Measurements from ENCODE around the gene INPP4A.
A peak's percentile ranks its signal among the peaks of the same experiment; 100 is the strongest.

The INPP4A gene

DNA sequence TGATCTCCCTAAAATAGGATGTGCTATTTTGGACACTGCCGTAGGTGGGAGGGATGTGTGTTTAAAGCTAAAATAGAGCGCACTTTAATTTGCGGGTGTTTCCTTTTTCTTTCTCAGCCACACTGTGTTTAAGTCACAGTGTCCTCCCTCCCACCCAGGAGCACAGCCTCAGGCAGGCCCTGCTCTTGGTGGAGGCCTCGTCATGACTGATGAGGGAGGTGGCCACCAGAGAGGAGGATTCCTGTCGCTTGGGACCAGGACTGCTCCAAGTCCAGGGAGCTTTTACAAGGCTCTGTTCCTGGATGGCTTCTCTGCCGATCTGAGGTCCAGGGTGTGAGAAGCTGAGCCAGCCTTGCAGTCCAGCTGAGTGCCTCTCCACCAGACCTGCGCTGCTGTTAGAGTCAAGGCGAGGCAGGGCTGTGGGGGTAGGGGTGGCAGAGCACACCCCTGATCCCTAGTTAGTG, 33.5 kb downstream of the INPP4A start:
- no peak for DNase-seq

DNA sequence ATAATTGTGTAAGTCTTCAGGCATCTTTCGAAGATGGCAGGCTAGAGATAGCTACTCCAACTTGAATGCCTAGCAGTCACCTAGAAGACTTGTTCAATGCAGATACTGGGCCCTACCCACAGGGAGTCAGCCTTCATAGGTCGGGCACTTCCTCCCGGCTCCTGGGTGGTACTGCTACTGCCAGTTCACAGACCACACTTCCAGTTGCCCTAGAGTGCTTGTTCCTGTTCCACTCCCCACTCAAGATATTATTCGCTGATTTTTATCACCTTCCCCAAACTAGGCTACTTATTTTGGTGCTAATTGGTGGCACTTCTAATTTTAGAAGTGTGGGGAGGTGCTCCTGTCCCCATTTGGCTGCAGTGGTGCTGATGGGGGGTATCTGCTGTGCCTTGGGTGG, 34.2 kb downstream of the INPP4A start:
- no peak for DNase-seq

DNA sequence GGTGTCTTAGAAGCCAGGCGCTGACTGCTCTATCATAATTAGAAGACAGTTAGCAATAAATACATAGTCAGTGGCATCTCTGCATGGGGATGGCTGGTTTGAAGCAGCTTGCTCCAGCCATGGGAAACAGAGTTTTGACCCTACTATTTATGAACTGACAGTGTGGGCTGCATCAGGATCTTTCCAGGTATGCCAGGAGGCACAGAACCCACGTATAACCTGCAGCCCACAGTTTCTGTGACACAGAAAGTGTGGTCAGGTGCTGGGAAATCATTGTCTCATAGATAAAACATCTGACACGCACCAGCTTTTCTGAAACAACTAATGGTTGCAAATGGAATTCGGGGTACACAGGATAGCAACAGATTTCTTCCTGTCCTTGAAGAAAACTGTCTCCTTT, 34.7 kb downstream of the INPP4A start:
- DNase-seq, result no peak

DNA sequence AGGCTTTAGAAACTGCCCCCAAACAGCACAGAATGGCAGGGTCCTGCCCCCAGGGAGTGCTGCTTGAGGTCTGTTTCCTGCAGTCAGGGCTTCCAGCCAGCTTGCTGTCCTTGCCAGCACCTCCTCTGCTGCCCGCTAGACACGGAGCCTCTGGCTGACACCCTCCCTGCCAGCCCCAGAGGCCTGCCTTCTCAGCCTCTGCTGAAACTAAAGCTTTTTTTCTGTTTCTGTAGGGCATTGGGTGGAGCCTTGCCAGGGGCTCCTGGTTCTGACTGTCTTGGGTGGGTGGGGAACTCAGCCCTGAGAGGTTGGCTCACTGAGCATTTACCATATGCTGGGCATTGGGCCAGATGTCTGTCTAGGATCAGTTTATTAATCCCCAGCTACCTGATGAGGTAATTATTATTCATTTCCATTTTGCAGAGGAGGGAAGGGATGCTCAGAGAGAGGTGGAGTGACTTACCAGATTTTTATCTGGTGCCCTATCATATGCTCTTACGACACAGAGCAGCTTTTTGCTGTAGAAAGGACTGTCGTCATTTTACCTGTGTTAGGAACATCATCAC, 35.4 kb downstream of the INPP4A start:
- peak; percentile 79 for DNase-seq

DNA sequence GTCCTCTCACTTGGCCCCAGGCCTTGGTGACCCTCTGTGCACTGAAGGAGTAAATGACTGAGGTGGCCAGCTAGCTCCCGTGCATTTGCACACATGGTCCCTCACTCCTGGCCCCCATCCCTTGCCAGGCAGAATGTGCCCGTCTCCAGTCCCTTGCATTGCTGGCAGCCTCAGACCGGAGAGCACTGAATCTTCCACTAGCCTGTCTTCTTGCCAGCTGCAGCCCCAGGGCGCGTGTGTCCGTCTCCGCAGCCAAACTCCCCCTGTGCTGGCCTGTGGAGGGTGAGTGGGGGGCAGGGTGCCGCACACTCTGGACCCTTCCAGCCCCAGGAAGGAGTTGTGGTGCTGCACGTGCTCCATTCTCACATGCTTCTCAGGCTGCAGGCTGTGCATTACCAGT, 35.9 kb downstream of the INPP4A start:
- no peak for DNase-seq

DNA sequence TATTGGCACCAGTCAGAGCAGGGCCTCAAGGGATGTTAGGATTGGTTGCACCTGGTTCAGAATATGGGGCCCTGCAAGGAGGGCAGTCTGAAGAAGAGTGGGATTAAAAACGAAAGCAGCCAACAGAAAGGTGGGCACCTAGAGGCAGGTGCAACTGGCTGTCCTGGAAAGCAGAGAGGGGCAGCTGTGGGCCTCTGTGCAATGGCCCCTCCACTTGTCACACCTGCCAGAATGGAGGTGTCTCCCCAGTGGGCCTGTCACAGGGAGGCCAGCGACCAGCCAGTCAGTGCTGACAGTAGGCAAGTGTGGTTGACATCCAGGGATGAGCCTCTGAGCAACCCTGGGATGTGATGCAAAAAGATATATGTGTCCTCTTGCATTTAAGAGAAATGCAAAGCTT, 37.7 kb downstream of the INPP4A start:
- DNase-seq, result no peak

DNA sequence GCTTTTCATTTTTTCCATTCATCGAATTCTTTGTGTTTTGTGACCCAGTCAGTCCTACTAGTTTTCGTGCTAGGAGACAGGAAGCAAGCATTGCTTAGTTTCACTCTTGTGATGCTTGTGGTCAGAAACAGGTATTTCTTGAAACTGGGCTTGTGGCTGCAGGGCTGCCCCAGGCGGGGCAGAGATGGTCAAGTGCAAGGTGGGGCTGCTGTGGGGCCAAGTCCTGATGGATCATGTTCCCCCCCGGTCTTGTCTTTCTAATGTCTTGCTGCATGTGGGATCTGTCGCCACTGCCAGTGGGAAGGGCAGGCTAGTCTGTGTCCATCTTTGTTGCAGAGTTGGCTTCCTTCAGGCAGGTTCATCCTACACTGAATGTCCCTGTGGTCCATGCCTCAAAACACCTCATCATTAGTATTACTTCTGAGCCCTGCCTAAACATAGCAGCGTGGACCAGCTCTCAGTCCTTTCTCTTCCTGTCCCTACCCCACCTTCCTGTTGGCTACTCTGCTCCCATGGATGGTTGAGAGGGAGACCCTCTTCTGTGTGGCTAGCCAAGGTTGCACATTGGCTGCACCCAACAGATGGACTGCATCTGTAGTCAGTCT, 38.7 kb downstream of the INPP4A start:
- no peak for DNase-seq

DNA sequence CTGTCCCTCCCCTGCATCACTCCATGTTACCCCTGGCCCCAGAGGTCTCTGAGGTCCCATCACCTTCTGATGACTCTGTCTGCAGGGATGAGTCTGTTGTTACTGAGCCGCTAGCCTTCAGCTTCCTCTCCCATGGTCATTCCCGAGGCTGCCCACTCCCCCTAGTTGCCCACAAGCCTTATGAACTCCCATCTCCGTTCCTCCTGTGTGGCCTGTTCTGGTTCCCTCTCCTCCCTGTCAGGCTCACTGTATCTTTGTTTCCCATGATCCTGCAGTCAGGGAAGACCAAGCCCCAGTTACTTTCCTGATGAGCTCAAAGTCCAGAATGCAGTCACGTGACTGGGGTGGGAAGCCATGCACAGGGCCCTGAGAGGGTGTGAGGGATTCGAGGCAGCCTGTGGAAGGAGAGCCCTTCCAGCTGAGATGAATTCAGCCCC, 39.5 kb downstream of the INPP4A start:
- no peak for DNase-seq

DNA sequence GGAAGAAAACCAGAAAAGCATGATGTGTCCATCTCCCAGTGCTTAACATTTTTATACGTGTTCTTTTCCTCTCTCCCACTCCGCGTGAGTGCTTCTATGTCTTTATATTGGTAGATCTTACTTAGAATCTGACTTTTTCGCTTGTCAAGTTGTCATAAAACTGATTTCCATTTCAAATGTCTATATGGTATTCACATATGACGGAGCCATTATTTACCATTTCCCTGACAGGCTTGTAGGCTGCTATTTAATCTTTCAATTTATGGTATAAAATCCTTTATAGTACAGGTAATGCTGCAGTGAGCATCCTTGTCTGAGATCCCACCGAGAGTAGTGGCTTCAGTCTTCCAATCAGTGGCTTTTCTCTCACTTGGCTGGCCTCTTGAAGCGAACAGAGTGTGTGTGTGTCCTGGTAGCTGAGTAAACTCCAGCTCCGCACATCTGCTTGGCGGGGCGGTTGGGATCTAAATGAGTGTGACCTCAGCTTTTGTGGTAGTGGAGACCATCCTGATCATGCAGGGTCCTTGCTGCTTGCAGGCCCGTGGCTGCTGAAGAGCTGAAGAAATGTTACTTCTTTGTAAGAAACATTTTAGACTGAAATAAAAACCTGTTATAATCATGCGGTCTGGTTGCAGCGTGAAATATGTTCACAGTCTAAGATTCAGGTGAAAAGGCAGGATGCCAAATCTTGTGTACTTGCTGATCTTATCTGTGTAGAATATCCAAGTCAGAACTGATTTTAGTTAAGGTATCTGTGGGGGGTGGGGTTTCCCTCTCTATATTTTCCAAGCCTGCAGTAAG, 40.2 kb downstream of the INPP4A start:
- DNase-seq, result no peak

DNA sequence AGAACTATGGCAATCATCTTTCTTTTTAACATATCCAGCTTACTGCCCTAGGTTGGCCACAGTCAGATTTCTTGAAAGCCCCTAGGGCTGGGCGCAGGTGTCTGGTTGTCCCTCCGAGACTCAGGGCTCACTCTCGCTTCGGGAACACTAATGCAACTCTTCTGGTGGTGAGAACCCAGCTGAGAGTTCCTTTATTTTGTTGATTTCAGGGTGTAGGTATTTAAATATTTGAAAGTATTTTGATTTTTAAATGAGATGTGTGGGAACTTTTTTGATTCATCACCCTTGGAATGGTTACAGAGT, 40.7 kb downstream of the INPP4A start:
- no peak for DNase-seq

DNA sequence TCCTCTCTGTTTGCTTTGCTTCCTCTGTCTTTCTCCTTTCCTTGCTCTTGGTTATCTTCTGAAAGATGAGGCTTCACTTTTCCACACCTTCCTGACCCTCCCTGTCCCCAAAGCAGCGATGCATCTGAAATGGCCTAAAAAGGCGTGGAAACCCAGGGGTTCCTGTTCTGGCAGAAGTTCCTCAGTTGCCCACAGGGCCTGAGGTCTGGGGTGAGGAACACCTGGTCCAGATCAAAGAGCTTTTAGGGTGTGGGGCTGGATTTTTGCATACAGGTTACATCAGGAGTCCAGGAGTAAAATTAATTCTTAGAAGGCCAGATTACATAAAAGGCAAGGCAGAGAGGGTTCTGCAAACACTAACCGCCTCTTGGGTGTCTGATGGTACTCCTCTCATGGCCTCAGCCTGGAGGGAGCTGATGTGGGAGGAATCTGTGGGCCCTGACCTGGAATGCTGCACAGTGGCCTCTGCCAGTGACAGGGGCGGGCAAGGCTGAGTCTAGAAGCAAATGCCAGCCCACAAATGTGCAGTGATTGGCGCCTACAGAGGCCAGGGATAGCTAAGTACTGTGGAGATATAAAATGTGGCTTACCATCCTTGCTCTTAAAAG, 41.8 kb downstream of the INPP4A start:
- no peak for DNase-seq

DNA sequence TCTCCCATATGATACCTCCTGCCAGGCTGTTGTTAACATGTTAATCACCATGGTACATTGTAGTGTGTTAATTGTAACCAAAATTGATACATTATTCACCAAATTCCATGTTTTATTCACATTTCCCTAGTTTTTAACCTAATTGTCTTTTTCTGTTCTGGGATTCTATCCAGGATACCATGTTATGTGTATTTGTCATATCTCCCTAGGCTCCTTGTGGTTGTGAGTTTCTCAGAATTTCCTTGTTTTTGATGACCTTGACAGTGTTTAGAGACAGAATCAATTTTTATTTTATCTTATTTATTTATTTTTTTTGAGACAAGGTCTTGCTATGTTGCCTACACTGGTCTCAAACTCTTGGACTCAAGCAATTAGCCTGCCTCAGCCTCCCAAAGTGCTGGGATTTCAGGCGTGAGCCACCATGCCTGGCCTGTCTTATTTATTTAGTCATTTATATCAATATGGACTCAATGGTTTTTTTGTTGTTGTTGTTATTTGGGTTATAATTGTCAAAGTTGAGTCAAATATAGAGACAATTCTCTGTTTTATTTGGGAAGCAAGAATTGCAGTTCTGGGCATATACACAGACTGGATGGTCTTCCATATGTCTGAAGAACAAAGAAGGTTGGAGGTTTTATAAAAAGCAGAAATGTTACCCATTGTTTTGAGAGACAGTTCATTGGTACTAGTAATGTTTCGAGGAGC, 42.6 kb downstream of the INPP4A start:
- DNase-seq, result no peak

DNA sequence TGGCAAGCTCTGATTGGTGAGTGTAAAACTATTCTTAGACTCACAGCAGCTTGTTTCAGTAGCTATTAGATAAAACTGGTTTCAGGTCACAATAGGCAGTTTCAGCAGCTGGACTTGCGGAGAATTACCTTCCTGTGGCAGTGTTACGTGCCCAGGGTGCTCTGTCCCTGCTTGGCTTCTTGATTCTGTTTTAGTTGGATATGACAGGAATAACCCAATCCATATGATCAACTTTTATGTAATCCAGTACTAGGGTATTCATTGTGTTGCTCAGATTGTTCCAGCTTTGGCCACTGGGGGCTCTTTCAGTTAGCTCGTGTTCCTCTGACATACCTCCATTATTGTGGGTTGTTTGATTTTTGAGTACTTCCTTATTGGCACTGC, 43.1 kb downstream of the INPP4A start:
- no peak for DNase-seq

DNA sequence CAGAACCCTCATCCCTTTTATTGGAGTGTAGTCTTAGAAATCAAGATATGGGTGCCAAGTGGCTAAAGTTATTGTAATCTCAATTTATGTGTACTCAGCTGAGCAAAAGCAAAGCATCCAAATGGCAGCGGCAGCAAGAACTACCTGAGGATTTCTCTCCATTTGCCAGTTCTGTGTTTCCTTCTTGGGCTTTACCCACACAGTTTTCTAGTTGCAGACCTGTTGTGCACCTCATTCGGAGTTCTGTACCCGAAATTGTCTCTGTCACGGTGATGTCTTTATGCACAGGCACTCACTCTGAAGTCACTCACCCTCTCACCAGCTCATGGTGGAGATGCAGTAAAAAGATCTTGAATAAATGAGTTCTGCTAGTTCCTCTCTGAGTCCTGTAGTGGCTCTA, 43.6 kb downstream of the INPP4A start:
- DNase-seq, result no peak

DNA sequence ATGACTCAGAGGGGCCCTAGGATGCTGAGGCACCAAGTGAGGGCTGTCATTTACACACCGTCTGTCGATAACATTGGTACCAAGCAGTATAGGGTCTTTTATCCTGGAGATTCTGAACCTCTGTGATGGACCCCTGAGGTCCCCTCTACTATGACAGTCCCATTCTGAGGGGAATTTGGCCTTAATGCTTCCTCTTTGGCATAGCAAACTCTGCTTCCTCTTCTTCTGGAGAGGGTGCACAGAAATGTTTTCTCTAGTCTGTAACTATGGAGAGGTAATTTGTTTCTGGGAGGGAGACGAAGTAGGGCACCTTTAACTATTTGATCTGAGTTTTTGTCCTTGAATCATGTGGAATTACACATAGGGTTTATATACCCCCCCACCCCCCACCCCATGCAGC, 44.8 kb downstream of the INPP4A start:
- no peak for DNase-seq

DNA sequence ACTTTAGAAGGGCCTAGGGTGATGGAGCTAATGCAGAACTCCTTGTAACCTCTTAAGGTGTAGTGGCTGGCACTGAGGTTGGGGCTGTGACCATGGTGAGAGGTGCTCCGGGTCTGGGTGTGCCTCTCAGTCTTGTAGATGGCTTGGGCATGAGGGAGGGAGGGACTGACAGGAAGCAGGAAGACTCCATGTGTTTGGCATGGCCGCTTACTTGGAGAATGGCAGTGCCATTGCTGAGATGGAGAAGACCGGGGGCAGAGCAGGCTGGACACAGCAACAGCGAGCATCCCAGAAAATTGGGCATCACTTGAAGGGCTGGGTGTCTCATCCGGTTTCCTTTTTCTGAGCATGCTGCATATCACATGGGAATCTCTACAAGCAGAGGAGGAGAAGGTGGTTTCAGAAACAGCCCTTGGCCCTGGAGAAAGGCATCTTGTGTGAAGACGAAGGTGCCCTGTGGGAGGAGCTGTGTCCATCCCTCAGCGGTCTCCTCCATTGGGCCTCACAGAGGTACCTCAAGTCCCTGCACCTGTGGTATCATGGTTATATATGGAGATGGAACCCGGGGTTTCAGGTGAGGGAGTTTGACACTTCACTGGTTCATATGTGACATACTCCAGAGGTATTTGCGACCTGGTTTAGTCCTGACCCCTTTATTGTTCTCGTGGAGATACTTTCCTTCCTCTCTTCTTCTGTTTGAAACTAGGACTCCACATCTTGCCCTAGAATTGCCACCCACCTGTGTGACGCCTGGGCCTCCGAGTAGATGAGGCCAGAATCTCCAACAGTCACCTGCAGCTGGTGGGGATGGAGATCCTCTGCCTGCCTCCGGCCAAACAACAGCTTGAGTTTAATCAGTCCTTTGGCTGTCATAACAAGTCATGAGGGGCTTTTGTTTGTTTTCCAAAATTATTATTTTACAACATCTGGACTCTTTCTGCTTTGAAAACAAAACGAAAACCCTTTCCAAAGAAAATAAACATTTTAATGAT, 45.6 kb downstream of the INPP4A start:
- no peak for DNase-seq

DNA sequence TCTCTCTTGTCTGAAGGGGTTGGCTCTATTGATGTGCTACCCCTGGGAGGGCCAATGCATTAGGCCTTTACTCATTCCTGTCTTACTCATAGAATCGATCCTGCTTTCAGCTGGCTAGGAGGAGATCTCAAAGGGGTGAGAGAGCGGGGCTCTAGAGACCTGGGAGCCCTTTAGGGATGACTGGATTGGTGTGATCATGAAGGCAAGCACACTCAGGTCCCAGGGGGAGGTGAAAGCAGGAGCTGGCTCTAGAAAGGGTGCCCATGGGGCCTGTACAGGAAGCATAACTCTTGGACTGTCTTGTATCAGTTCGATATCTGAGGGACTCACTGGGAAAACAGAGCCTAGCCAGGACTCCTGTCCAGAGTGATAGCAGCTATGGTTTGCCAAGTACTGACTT, 47.8 kb downstream of the INPP4A start:
- no peak for DNase-seq

DNA sequence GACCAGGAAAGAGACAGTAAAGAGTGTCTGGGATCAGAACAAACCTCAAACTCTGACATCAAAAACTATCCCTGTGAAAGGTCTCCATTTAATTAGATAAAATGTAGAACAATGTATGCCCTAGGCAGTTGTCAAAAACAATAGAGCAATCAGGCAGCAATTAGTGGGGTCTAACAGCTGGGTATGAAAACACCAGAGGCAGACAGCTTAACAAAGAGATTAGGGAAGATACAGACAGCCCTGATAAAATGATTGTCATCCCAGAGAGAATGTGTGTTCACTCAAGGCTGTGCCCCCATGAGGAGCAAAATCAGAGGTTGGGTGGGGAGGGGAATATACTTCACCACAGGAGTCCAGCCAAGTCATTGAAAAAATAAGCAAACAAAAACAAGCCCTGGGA, 50.0 kb downstream of the INPP4A start:
- no peak for DNase-seq

DNA sequence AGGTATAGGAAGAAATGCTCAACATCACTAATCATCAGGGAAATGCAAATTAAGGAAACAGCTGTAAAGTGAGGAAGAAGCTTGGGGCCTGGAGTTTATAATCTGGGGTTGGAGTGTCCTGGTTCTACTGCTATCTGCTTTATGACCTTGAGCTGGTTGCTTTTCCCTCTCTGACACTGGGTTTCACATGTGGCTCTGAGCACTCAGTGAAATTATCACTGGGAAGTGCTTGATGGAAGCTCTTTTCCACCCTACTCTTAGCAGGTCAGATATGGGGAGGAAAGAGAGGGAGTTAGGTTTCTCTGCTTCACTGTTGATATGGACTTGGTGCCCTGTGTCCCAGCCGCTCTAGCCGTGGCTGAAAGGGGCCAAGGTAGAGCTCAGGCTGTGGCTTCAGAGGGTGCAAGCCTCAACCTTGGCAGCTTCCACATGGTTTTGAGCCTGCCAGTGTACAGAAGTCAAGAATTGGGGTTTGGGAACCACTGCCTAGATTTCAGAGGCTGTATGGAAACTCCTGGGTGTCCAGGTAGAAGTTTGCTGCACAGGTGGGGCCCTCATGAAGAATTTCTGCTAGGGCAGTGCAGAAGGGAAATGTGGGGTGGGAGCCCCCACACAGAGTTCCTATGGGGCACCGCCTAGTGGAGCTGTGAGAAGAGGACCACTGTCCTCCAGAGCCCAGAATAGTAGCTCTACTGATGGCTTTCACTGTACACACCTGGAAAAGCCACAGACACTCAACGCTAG, 52.3 kb downstream of the INPP4A start:
- no peak for DNase-seq

DNA sequence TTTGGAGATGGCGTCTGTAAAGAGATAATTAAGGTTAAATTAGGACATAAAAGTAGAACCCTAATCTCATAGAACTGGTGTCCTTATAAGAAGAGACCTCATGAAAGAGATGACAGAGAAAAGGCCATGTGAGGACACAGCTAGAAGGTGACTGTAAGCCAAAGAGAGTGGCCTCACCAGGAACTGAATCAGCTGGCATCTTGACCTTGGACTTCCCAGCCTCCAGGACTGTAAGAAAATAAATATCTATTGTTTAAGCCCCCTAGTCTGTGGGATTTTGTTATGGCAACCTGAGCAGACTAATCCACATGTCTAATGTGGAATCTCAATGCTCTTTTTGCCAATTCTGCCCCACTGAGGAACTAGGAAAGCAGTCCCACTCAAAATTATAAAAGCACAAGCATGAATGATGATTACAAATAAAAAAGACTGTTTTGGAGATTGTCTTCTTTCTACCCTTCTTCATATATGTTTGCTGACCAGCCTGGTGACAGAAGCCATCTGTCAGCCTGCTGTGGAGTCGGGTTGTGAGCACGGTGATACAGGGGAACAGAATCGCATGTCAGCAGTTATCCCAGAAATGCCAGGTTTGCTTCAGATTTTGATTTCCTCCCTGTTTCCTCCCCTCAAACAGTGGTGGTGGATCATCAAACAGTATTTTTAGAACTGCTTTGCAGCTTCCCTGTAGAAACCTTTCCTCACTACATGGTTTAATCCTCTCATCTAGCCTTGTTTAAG, 54.2 kb downstream of the INPP4A start:
- DNase-seq, result no peak

DNA sequence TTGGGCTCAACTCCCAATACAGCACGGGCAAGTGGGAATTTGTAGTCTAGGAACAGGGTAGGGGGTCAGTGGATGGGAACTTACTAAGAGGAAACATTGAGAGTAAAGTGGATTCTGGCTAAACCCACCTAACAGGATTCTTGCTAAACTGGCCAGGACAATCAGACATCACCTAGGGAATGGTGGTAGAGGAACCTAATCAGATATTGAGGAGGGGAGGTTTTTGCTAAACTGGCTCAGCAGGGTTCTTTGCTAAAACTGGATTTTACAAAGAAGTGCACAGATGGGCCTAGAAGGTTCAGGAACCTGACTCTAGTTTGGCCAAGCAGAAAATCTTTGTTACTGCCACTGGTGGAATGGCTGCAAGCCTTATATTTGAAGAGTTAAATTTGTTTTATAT, 55.9 kb downstream of the INPP4A start:
- DNase-seq, result no peak

All from T1000 (cell line).